Activated naive CD8-positive, alpha-beta T cell treated with anti-CD3 and anti-CD28 coated beads, Interleukin-2, amount 50 U/mL, for 24 hours (primary cell): ENCODE measurements around the gene PDLIM5.
"Not testable (repeated sequence)": the region's sequence is repeated elsewhere in the genome, so short reads cannot be mapped to it uniquely, and the experiment has no call there.

ENCODE experiments used
- ATAC-seq: fragments of 150-1000 bp; cut with Tn5 transposase; one replicate; pipeline ENCODE4 v1.10.0; 2021
- DNase-seq: peaks from one replicate; pipeline ENCODE4 v3.0.0; 2021
- H3K27ac Mint-ChIP-seq: one replicate; pipeline ENCODE4 v1.8.0; 2021; ENCODE audit warnings: mild to moderate bottlenecking, mixed read lengths
- H3K27me3 Mint-ChIP-seq: one replicate; pipeline ENCODE4 v1.8.0; 2021; ENCODE audit warnings: mixed read lengths
- H3K36me3 Mint-ChIP-seq: one replicate; pipeline ENCODE4 v1.8.0; 2021; ENCODE audit warnings: low read depth, mixed read lengths
- H3K4me1 Mint-ChIP-seq: one replicate; pipeline ENCODE4 v1.8.0; 2021; ENCODE audit warnings: mixed read lengths
- H3K4me3 Mint-ChIP-seq: one replicate; pipeline ENCODE4 v1.8.0; 2021; ENCODE audit warnings: mild to moderate bottlenecking, moderate library complexity, mixed read lengths
- H3K9me3 Mint-ChIP-seq: one replicate; pipeline ENCODE4 v1.8.0; 2021; ENCODE audit warnings: mixed read lengths

Gene PDLIM5

DNA sequence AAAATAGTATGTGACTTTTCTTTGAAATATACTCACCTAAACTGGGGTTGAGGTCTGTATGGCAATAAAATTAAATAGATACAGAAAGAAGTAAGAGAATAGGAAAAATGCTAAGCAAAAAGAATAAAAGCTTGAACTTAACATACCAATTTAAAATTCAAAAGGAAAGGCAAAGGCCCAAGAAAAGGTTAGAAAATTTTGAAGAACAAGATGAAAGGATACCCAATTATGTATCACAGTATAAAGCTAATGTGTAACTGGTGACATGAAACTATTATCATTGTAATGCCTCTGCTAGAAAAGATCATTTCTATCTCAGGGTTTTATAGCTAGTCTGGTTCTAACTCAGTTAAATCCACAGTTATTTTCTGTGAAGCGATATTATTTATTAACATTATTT, 99.1 kb downstream of the PDLIM5 start:
- no peak overlapping the region for H3K27ac Mint-ChIP-seq
- no peak for ATAC-seq

DNA sequence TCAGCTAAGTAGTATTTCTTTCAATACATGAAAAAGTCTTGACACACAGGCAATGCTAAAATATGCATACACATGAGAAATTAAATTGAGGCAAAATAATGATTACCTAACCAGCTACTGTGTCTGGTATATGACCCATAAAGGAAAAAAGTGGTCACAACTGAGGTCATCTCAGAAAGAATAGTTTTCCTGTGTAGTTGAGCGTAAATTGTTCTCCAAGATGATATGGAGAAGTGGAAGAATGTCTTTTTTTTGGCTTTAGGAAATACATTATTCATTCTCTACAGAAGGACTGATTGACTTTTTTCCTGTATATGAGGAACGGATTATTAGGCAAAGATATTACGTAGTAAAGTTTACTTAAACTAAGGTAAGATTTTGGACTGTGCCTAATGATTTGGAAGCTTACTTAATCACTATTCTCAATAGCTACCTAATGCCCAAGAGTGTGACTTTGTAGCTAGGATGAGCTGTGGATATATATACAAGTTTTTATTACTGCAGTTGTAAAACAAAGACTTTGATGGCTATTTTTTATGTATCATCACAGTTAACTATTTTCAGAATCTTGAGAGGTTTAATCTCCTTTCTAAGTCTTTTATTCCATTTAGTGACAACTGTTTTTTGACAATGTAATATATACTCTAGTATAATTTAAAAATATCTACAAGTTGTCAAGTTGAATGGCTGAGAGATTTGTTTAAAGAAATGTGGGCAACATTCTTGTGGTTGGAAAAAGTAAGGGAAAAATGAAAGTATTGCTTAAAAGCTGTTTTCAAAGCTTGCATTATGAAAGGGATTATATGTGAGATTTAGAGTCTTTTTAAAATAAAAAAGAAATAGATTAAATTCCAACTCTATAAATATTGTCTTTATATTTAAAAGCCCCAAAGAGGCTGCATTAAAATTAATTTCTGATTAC, 100.2 kb downstream of the PDLIM5 start:
- ATAC-seq (no peak), DNase-seq (no peak)
- Mint-ChIP-seq H3K4me3 (no peak overlapping the region), H3K9me3 (peaks cover 3% of the 10 kb centered on the region), H3K27me3 (no peaks in the 10 kb centered on the region), H3K27ac (no peak overlapping the region), H3K36me3 (peaks cover 3% of the 10 kb centered on the region), H3K4me1 (no peaks in the 10 kb centered on the region)

More for the DNA sequence above, 99.1 kb downstream of the PDLIM5 start:
- Mint-ChIP-seq H3K9me3 (peaks cover 3% of the 10 kb centered on the region), H3K4me3 (no peak overlapping the region), H3K4me1 (no peaks in the 10 kb centered on the region), H3K36me3 (peaks cover 6% of the 10 kb centered on the region), H3K27me3 (no peaks in the 10 kb centered on the region)
- DNase-seq: no peak

DNA sequence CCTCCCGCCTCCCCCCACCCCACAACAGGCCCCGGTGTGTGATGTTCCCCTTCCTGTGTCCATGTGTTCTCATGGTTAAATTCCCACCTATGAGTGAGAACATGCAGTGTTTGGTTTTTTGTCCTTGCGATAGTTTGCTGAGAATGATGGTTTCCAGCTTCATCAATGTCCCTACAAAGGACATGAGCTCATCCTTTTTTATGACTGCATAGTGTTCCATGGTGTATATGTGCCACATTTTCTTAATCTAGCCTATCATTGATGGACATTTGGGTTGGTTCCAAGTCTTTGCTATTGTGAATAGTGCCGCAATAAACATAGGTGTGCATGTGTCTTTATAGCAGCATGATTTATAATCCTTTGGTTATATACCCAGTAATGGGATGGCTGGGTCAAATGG, 104.3 kb downstream of the PDLIM5 start:
- not testable (repeated sequence) for H3K36me3 Mint-ChIP-seq, H3K4me1 Mint-ChIP-seq, H3K27ac Mint-ChIP-seq, H3K4me3 Mint-ChIP-seq, DNase-seq, H3K27me3 Mint-ChIP-seq, ATAC-seq, H3K9me3 Mint-ChIP-seq

DNA sequence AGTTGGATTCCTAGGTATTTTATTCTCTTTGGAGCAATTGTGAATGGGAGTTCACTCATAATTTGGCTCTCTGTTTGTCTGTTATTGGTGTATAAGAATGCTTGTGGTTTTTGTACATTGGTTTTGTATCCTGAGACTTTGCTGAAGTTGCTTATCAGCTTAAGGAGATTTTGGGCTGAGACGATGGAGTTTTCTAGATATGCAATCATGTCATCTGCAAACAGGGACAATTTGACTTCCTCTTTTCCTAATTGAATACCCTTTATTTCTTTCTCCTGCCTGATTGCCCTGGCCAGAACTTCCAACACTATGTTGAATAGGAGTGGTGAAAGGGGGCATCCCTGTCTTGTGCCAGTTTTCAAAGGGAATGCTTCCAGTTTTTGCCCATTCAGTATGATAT, 105.9 kb downstream of the PDLIM5 start:
- not testable (repeated sequence) for H3K36me3 Mint-ChIP-seq, H3K4me1 Mint-ChIP-seq, ATAC-seq, H3K27ac Mint-ChIP-seq, H3K27me3 Mint-ChIP-seq, H3K9me3 Mint-ChIP-seq, H3K4me3 Mint-ChIP-seq, DNase-seq

DNA sequence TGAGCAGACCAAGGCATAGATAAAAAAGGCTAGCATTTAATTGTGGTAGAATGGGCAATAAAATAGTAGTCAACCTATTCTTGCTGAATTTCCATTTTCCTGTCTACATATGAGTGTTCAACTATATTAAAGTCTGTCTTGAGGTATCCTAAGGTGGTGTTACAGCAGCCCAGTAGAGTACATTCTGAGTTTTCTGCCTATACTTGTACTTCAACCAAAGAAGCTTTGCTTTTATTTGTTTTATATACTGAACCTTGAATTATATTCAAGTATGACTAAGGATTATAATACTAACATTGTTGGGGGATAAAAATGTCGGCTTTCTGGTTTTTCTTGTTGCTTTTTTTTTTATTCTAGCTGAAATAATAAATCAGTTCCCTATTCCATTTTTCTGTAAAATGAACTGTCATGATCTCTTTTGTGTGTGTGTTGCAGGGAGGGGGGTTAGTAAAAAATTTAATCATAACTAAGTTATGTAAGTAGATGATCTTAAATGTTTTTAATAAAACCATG, 106.7 kb downstream of the PDLIM5 start:
- no peaks in the 10 kb centered on the region for H3K4me1 Mint-ChIP-seq
- no peak for ATAC-seq
- no peak overlapping the region for H3K4me3 Mint-ChIP-seq
- no peaks in the 10 kb centered on the region for H3K9me3 Mint-ChIP-seq
- H3K27me3 Mint-ChIP-seq: no peaks in the 10 kb centered on the region
- no peak overlapping the region for H3K27ac Mint-ChIP-seq
- H3K36me3 Mint-ChIP-seq: no peaks in the 10 kb centered on the region
- DNase-seq: no peak

DNA sequence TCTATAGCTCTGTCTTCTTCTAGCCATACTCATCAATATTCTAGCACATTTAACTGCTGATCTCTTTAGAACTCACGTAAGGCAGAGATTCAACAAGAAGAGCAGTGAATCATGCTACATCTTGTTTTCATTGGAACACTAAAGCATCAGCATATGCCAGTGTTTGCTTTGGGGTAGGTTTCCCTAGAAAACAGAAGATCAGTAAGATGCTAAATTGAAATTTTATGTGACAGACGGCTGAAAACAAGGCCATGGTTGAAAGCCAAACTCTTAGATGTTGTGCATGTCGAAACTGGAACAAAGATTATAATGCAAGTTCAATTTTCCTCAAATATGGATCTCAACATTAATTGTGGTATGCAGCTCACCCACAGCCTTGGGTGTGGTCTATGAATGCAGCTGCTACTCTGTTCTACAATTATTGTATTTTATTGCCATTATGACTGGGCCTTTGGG, 107.6 kb downstream of the PDLIM5 start:
- Mint-ChIP-seq H3K4me3 (no peak overlapping the region), H3K9me3 (no peaks in the 10 kb centered on the region), H3K4me1 (no peaks in the 10 kb centered on the region), H3K27ac (no peak overlapping the region), H3K36me3 (no peaks in the 10 kb centered on the region), H3K27me3 (no peaks in the 10 kb centered on the region)
- DNase-seq (no peak), ATAC-seq (no peak)

DNA sequence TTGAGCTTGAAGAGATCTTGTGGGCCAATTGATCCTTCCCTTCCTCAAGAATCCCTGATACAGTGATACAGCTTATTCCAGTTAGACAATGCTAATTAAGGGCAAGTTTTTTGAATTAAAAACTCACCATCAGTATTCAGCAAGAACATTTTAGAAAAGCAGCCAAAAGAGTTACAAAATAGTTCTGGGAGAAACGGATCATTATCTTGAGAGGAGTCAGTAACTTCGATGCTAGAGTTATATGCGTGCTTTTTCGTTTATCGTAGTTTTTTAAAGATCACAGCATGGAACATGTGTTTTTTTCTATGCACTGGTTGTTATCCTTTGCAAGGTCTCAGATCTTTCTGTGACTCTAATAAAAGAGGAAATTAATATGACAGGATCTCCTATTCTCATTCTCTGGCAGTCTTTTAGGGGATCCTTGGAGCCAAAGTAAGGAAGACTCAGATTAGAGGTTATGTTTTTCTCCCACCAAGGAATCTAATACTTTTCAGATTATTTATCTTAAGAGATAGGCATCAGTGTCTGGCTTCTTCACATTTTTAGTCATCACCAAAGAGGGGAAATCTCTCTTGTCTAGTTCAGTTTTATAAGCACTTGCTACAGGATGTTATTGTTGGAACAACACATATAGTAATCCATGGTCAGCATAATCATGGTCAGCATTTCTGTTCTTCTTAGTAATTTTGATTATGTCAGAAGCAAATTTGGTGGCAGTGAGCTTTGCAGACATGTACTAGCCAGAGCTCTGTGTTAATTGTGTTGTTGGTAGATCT, 109.7 kb downstream of the PDLIM5 start:
- Mint-ChIP-seq H3K27ac (no peak overlapping the region), H3K9me3 (no peaks in the 10 kb centered on the region), H3K4me1 (no peaks in the 10 kb centered on the region), H3K27me3 (no peaks in the 10 kb centered on the region), H3K4me3 (no peak overlapping the region), H3K36me3 (no peaks in the 10 kb centered on the region)
- no peak for DNase-seq
- no peak for ATAC-seq

DNA sequence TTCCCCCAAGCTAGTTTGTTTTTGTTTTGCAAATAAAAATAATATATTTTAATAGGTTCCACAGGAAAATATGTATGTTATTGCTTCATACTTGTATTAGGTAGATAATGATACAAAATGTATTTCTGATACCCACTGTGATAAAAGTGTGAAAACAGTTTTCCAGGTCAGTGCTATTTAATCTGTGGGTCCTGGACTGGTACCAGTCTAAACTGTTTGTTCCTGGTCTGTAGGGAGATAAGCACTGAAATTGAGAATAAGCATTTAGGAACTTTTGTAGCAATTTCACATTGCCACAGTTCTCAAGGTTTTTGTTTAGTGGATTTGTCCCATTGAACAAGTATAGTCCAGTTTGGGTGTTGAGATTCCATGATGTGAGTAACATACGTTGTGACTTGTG, 110.5 kb downstream of the PDLIM5 start:
- Mint-ChIP-seq H3K4me1 (no peaks in the 10 kb centered on the region), H3K27ac (no peak overlapping the region), H3K9me3 (no peaks in the 10 kb centered on the region), H3K4me3 (no peak overlapping the region), H3K27me3 (no peaks in the 10 kb centered on the region), H3K36me3 (no peaks in the 10 kb centered on the region)
- no peak for ATAC-seq
- DNase-seq: no peak

DNA sequence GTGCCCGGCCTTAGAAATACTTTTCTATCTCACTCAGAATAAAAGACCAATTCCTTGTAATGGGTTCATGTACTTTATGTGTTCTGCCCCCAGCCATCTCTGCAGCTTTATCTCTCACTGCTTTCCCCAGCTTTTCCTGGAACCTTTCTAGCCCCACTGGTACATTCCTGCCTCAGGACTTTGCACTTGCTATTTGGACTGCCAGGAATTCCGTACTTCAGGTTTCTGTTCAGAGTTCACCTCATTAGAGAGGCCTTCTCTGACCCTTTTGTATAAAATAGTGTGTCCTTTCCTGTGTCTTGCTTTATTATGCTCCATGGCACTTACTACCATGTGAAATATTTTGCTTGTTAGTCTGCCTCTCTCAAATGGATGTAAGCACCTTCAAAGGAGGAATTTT, 112.5 kb downstream of the PDLIM5 start:
- Mint-ChIP-seq H3K9me3 (no peaks in the 10 kb centered on the region), H3K36me3 (no peaks in the 10 kb centered on the region), H3K27me3 (no peaks in the 10 kb centered on the region), H3K27ac (no peak overlapping the region), H3K4me1 (peaks cover 4% of the 10 kb centered on the region), H3K4me3 (no peak overlapping the region)
- ATAC-seq (no peak), DNase-seq (no peak)

DNA sequence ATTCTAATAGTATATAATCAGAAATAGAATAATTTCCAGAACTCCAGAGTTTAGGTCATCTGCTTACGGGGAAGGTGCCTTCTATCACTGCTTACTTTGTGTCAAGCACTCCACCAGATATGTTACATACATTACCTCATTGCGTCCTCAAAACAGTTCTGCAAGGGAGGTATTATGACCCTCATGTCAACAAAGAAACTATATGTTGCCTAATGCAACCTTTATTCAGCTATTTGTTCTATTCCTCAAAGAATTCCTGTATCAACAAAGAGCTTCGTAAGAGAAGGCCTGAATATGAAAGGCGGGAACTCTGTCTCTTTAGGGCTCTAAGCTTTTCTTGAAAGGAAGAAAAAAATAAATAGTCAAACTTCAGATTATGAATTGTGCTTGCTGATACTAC, 114.7 kb downstream of the PDLIM5 start:
- H3K4me3 Mint-ChIP-seq: no peak overlapping the region
- H3K27ac Mint-ChIP-seq: no peak overlapping the region
- DNase-seq (no peak), ATAC-seq (no peak)
- peaks cover 4% of the 10 kb centered on the region for H3K4me1 Mint-ChIP-seq
- no peaks in the 10 kb centered on the region for H3K27me3 Mint-ChIP-seq
- H3K9me3 Mint-ChIP-seq: no peaks in the 10 kb centered on the region
- no peaks in the 10 kb centered on the region for H3K36me3 Mint-ChIP-seq

DNA sequence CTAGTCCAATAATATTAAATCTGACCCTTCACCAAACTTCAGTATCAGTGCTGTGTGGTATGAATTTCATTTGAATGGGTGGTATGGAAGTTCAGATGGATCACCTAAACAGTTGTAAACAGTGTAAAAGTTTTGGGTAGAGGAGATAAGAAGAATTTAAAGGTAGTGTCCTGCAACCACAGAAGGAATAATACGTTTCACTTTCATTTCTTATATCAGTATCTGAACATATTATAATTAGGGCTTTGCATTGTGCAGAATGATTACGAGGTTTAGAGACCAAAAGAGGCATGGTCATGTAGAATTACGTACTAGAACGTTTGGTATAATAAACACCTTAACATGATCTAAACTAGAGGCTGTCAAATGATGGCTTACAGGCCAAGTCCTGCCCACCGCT, 116.1 kb downstream of the PDLIM5 start:
- H3K27ac Mint-ChIP-seq: no peak overlapping the region
- H3K9me3 Mint-ChIP-seq: no peaks in the 10 kb centered on the region
- H3K36me3 Mint-ChIP-seq: no peaks in the 10 kb centered on the region
- ATAC-seq (no peak), DNase-seq (no peak)
- peaks cover 4% of the 10 kb centered on the region for H3K4me1 Mint-ChIP-seq
- no peaks in the 10 kb centered on the region for H3K27me3 Mint-ChIP-seq
- H3K4me3 Mint-ChIP-seq: no peak overlapping the region

DNA sequence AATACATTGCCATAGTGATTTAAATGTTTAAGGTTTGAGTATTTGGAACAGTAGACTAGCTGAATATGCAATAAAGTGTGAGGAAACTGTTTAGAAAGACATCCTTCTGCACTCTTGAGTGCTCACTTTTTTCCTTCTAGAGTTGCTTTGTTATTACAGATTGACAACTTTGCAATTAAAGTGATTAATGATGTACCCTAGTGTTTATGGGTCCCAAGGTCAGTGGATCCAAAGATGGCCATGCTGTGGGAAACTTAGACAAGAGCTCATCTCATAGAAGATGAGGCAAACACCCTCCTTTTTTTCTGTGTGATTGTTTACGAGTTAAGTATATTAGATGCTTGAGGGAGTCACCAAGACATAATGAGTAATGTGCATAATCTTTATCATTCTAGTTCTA, 118.8 kb downstream of the PDLIM5 start:
- peaks cover 4% of the 10 kb centered on the region for H3K4me1 Mint-ChIP-seq
- no peak overlapping the region for H3K27ac Mint-ChIP-seq
- no peak for DNase-seq
- no peaks in the 10 kb centered on the region for H3K27me3 Mint-ChIP-seq
- H3K36me3 Mint-ChIP-seq: peaks cover 1% of the 10 kb centered on the region
- no peaks in the 10 kb centered on the region for H3K9me3 Mint-ChIP-seq
- ATAC-seq: no peak
- no peak overlapping the region for H3K4me3 Mint-ChIP-seq

DNA sequence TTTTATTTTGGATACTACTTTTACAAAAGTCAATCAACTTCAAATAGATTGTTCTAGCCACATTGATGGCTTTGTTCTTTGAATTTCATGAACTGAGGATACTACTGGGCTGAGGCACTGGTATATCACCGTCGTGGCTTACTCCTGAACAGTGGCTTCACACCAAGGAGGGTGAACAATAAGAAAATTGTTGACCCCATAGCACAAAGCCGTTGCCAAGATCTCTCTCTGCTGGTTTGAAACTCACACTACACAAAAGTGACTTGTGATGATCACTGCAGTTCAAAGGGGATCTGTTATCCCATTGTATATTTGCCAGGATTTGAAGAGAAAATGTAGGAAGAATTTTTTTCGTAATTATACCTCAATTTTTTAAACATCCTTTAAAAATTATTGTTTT, 119.6 kb downstream of the PDLIM5 start:
- H3K27ac Mint-ChIP-seq: no peak overlapping the region
- H3K4me3 Mint-ChIP-seq: no peak overlapping the region
- H3K4me1 Mint-ChIP-seq: peaks cover 4% of the 10 kb centered on the region
- no peak for ATAC-seq
- DNase-seq: no peak
- no peaks in the 10 kb centered on the region for H3K27me3 Mint-ChIP-seq
- no peaks in the 10 kb centered on the region for H3K9me3 Mint-ChIP-seq
- H3K36me3 Mint-ChIP-seq: peaks cover 9% of the 10 kb centered on the region

DNA sequence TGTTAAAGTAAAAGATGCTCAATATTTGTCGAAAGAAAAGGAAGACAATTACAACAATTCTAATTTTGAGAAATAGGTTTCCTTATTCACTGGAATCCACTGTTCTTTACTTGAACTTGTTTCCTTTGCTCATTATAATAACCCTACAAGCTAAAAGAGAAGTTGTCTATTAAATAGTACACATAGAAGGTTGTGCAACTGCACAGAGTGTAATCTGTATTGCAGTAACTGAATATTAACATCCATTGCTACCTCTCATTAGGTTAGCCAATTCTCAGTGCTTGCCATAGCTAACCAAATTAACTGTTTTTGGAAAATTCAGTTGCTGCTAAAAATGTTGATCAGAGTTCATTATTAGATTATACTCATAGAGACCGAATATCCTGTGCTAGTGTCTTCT, 120.0 kb downstream of the PDLIM5 start:
- Mint-ChIP-seq H3K4me3 (no peak overlapping the region), H3K9me3 (no peaks in the 10 kb centered on the region), H3K27me3 (no peaks in the 10 kb centered on the region), H3K36me3 (peaks cover 9% of the 10 kb centered on the region), H3K4me1 (peaks cover 4% of the 10 kb centered on the region), H3K27ac (no peak overlapping the region)
- DNase-seq: no peak
- ATAC-seq: no peak

DNA sequence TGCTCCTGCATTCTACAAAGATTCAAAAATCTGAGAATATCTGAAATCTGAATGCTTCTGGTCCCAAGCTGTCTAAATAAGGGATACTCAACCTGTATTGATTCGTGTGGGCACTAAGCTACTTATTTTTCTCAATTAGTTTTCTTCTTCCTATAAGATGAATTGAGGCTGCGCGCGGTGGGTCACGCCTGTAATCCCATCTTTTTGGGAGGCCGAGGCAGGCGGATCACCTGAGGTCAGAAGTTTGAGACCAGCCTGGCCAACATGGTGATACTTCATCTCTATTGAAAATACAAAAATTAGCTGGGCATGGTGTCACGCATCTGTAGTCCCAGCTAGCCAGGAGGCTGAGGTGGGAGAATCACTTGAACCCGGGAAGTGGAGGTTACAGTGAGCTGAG, 122.3 kb downstream of the PDLIM5 start:
- H3K27ac Mint-ChIP-seq: no peak overlapping the region
- H3K4me1 Mint-ChIP-seq: no peaks in the 10 kb centered on the region
- ATAC-seq: no peak
- no peak overlapping the region for H3K4me3 Mint-ChIP-seq
- peaks cover 9% of the 10 kb centered on the region for H3K36me3 Mint-ChIP-seq
- no peak for DNase-seq
- H3K27me3 Mint-ChIP-seq: no peaks in the 10 kb centered on the region
- H3K9me3 Mint-ChIP-seq: no peaks in the 10 kb centered on the region
